CD4-positive, alpha-beta T cell treated with Interleukin-1 beta for 1 hour (primary cell): ENCODE measurements around the gene PSMA6.
"Not testable (repeated sequence)": the region's sequence is repeated elsewhere in the genome, so short reads cannot be mapped to it uniquely, and the experiment has no call there.

Experiments used
- DNase-seq, 2 donors: peaks; one replicate each; pipeline ENCODE4 v3.0.0-alpha.2; 2020 to 2022

The PSMA6 gene

DNA sequence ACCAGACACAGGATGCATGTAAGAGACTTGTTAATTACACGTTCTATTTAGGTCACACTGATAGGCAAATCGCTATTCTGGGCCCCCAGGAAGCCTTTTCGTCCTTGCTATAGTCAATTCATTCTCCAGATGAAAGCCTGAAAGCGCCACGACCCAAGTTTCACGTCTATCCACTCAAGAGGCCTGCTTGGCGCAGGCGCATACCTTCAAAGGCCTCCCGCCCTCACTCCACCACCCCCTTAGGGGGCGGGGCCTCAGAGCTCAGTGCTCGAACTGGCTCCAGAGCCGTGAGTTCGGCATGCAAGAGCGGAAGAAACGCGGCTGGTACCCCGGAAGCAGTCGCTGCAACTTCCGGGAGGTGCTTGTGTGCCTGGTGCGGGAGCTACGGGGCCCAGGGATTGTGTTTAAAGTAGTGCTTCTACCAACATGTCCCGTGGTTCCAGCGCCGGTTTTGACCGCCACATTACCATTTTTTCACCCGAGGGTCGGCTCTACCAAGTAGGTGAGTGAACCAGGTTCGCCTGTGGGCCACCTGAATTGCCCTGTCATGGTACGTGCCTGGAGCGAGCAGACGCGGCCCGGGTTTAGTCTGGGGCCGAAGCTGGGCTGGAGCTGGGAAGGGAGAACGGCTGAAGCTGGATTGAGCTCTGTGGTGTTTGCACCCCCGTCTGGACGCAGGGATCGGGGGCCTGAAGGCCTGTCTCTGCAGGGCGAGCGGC, at the start of gene PSMA6:
Gene PSMA6 (plus strand): TSS at position 332 of the 719 bp plus-strand sequence. CDS start 95 bp downstream, at position 427.
- peak; percentile 99 for DNase-seq

DNA sequence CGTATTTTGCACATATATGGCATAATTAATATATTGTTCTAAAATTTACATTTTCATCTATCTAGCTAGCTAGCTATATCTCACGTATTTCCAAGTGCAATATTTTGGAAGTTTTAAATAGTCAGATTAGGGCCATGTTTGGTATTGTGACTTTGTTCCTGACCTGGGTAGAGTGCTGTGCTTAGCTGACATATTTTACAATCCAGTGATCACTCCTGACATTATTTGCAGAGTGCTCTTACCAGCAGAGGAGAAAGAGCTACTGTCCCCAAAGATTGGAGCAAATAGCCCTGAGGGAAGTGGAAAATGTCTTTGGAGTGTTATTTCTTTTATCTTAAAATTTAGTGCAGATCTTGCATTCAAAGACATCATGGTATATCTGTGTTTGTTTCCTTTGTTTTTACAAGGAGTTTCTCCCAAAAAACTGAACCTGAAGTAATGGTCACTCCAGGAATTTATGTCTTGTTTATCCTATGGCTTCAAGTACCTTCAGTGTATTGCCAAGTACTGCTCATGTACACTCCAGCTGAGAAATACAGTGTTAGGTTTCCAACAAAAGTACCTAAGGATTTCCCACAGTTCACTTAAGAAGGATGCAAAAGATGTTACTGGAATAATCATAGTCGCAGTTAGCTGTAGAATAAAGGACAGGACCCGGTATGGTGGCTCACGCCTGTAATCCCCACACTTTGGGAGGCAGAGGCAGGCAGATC, 49.4 kb upstream of the PSMA6 start:
- no peak for DNase-seq

DNA sequence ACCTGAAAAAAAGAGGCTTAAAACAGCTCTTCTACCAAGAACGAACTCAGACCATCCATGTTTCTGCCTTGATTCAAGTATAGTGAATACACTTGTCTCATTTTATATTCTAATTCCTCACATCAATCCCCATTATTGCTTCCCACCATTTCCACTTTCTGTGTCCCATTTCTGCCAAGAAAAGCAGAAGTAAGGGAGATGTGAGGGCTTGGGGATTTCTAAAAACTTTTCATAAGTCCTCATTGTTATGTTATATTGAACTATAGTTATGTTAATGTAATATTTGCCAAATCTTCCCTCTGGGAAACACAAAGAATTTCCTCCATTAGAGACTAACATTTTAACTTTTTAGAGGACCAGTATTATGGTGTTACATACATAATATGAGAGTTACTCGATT, 48.2 kb upstream of the PSMA6 start:
- no peak for DNase-seq

DNA sequence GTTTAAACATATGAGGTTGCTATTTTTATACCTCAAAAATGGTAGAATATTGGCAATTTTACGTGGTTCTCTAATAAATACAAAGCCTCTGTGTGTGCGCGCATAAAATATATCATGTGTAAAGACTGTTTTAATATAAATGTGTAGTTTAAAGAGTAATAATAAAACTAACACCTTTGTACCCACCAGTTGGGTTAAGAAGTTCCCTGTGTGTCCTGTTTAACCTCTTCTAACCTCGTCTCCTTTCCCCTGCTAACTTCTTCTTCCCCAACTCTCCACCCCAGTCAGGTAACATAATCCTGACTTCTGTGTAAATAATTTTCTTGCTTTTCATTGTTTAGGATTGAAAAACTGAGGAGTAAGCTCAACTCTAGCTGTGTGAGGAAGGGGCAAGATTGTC, 47.6 kb upstream of the PSMA6 start:
- no peak for DNase-seq

DNA sequence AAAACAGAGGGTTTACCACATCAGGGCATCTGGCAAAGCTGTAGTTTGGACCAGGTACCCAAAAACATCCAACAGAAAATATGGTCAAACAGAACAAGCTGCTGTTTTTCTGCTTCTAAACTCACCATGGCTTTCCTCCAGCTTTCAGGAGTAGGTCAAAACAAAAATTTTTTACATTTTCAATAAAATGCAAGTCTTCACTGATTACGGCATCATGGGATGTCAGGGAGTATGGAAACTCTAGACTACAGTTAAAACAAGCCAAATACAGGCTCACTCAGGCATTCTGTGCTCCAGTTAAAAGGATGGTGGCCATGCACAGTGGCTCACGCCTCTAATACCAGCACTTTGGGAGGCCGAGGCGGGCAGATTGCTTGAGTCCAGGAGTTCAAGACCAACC, 47.1 kb upstream of the PSMA6 start:
- DNase-seq, result no peak

DNA sequence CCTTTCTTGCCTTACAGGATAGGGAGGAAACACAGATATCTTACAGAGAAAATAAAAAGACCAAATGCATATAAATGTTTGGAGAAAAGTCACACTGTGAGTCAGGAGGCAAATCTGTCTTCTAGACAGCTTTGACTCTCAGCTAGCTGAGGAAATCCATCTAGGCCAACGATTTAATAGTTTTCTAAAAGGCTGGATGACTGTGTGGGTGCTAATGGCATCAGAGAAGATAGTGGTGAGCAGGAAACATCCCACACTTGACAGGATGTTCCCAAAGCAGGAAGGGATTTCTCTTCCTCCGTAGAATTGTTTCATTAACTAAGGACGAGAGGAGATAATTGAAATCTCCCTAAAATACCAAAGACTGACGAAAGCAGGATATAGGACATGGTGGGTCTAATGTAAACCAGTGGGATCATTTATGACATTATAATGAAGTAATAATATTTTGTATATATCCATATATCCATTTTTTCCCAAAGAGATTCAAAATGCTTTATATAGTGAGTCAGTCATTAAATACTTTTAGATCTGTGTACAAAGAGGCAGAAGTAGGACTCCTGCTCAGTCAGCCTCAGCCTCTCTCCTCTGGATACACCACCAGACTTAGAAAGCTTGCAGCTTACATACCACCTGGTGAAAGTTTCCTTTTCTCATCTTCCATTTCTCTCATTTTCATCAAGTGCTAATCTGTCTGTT, 44.3 kb upstream of the PSMA6 start:
- no peak for DNase-seq

DNA sequence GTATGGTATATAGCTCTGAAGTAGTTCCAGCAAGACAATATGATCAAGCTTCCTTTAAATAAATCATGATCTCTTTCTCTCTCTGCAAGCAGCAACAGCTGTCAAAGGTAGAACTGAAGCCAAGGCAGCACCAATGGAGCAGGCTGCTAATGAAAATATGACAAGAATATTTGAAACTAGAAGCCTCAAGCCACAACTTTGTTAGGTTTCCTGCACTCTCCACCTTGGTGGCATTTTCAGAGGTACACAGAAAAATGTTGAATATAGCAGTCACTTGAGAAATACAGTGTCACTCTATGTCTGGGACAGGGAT, 43.8 kb upstream of the PSMA6 start:
- no peak for DNase-seq

DNA sequence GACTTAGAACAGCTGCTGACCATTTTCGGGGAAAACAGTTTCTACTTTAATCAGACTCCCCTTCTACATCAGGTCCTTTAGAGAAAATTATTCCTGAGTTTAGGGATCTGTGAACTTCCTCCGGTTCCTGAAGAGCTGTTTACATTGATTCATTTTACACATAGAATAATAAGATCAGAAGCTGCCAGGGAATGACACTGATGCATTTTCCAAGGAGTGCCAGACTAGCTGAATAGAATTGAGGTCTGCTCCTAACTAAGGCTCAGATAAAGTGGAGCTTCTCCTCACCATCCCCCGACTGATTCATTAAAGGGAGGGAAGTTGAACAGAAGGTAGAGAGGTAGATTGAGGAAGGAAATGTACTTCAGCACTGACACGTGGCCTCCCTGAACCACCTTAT, 41.9 kb upstream of the PSMA6 start:
- DNase-seq, result no peak

DNA sequence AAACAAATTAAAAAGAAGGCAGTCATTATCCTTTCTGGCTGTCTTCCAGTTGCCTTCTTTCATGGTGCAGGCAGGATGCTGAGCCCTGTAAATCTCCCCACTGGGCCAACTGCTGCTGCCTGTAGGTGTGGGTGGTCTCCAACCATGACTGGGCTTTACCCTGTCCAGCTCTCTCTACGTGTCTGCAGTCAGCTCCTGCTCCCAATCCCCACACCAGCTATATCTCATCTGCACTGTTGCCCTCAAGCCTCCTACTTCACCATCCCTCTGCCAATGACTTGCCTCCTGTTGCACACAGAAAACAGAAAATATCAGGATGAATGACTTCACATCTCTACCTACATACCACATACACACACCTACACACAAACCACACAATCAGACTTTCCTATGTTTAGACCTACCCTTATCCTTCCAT, 39.7 kb upstream of the PSMA6 start:
- DNase-seq, result no peak

DNA sequence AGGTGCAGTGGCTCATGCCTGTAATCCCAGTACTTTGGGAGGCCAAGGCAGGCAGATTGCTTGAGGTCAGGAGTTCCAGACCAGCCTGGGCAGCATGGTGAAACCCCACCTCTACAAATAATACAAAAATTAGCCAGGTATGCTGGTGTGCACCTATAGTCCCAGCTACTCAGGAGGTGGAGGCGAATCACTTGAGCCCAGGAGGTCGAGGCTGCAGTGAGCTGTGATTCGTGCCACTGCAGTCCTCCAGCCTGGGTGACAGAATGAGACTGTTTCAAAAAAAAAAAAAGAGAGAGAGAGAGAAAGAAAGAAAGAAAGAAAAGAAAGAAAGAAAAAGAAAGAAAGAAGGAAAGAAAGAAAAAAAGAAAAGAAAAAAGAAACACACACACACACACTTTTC, 39.1 kb upstream of the PSMA6 start:
- DNase-seq, result not testable (repeated sequence)

DNA sequence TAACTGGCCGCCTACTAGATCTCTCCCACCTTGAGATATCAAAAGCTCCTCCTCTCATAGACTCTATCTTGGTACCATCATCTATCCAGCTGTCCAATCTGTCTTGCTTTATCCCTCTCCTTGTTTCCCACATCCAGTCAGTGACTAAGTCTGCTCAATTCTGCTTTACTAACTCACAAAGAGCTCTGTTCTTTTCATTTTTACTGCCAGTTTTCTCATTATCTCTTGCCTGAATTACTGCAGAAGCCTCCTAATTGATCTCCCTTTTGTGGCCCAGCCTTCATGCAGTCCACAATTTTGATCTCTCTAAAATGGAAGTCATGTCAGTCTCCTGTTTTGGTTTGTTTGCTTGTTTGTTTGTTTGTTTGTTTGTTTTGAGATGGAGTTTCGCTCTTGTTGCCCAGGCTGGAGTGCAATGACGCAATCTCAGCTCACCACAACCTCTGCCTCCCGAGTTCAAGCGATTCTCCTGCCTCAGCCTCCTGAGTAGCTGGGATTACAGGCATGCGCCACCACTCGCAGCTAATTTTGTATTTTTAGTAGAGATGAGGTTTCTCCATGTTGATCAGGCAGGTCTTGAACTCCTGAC, 38.1 kb upstream of the PSMA6 start:
- DNase-seq, result not testable (repeated sequence)

DNA sequence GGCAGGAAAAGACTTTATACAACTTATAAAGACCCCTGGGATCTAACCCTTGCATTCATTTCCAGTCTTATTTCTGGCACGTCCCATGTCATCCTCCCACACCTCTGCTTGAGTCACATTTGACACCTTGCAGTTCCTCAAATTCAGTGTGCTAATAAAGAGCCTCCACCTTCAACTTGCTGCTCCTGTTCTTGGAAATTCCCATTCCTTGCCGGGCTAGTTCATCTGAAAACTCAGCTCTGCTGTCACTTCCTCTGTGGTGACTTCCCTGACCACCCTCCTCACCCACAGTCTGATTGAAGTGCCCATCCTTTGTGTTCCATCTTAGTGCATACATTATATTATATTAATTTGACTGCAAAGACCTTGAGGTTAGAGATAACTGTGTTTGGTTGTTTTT, 37.4 kb upstream of the PSMA6 start:
- peak in 1 of 2 donors; percentile 13 for DNase-seq

DNA sequence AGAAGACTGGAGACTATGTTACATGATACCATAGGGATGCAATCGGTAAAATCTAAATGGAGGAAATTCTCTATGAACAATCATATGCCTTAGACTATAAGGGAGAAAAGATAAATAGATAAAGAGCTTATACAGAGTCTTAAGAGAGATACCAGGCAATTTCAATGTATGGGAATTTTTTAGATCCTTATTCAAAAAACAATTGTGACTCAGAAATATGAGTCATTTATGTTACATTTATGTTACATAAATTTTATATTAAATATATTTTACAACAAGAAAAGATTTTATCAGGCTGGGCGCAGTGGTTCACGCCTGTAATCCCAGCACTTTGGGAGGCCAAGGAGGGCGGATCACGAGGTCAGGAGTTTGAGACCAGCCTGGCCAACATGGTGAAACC, 36.5 kb upstream of the PSMA6 start:
- DNase-seq, result no peak

DNA sequence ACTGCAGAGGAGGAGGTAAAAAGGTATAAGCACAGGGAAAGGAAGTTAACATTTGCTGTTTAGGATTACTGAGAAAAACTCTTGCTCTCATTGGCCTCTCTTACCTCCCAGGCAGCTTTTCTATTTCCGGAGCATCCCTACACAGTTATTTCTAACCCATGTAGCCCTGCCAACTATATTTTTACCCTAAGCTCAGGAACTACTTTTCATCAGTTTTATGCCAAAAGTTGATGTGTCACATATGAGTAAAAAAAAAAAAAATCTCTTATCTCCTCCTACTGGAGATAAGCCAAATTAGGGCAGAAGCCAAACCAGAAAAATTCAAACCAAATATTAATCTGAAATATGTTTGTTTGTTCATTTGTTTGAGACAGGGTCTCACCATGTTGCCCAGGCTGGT, 34.4 kb upstream of the PSMA6 start:
- DNase-seq, result no peak

DNA sequence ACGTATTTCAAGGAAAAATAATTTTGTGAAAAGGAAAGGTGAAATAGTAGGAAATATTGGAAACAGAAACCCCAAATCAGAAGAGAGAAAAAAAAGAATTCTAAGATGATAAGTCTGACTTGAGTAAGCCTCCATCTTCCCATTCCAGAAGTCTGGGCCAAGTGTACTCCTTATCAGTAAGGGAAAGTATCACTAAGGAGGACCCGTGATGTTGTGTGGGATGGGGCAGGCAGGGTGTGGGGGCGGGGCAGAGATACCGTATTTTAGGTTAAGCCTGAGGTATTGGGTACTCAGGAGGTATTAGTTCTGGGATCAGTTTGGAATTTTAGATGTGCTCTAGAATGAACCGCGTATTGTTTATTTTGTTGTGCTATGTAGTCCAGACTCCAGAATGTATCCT, 33.8 kb upstream of the PSMA6 start:
- no peak for DNase-seq

DNA sequence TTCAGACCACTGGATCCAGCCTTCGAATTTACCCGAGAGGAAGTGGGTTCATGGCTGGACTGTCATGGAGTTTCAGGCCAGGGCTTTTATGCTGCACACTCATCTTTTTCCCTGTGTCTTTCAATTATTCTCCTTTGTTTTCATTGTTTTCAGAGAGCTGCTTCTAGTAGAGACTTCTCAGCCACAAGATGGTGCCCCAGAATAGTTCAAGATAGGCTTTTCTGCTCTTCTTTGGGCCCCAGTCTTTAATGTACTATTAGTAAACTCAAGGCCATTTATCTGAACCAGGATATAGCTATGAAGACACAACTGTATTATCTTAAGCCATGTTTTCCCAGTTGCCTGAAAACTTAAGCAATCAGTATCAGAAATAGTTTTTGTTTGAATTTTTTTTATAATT, 30.4 kb upstream of the PSMA6 start:
- DNase-seq, result peak in 1 of 2 donors; percentile 18

DNA sequence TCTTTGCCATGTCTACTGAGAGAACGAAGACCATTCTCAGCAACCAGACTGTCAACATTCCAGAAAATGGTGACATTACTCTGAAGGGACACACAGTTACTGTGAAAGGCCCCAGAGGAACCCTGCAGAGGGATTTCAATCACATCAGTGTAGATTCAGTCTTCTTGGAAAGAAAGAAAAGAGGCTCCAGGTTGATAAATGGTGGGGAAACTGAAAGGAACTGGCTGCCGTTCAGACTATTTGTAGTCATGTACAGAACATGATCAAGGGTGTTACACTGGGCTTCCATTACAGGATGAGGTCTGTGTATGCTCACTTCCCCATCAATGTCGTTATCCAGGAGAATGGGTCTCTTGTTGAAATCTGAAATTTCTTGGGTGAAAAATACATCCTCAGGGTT, 29.7 kb upstream of the PSMA6 start:
- DNase-seq, result no peak

DNA sequence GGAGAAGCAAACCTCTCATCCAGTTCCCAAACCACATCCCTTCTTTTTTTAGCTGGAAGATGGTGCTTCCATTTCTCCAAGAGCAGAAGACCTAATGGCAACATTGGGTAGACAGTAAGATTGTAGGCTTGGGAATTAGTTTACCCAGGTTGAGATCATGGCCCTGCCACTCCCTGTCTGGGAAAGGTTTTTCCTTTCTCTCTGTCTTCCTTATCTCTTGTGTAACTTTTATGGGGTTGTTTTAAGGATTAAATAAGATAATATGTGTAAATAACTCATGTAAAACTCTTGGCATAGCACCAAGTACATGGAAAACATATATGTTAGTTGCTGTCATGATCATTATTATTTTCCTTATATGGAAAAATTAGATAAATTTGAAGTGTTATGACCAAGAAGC, 23.2 kb upstream of the PSMA6 start:
- no peak for DNase-seq

DNA sequence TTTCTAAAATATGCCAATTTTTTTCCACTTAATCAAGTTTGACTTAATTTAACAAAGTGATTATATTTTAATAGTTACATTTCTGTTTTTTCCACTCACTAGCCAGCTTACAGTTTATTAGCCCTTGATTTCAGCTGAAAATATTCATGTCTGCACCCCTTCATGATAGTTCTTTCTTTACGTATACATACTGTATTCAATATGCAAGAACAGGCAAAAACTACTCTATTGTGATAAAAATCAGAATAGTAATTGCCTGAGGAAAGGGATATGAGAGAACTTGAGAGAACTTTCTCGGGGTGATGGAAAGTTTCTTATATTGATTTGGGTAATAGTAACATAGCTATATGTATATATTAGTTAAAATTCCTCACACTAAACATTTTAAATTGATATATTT, 17.4 kb upstream of the PSMA6 start:
- no peak for DNase-seq

DNA sequence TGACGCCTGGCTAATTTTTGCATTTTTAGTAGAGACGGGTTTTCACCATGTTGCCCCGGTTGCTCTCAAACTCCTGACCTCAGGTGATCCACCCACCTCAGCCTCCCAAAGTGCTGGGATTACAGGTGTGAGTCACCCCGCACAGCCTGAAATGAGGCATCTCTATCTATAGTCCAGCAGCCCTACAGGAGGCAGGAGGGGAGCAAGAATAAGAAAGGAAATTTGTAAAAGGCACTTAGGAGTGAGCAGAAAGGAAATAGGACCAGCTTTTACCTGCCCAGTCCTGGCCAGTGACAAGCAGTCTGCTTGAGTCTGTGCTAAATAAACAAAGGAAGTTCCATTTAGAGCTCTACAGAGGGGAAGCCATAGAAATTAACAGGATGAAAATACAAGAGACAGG, 15.0 kb upstream of the PSMA6 start:
- DNase-seq, result no peak

DNA sequence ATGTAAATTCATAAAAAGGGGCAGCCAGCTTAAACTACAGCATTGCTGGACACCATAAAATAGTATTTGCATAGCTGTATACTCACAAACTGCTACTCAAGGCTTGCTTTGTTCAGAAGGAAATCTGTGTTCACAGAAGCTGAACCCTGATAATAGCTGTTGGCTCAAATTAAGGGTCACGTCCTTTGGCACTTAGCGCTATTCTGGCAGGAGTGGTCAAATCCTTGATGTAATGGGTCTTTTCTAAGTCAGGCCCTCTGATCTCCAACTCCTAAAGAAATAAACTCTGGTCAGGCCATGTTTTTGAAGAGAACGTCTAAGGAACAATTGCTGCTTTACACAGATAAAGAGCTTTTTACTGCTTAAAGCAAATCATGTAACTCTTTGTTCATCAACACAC, 12.8 kb upstream of the PSMA6 start:
- no peak for DNase-seq

DNA sequence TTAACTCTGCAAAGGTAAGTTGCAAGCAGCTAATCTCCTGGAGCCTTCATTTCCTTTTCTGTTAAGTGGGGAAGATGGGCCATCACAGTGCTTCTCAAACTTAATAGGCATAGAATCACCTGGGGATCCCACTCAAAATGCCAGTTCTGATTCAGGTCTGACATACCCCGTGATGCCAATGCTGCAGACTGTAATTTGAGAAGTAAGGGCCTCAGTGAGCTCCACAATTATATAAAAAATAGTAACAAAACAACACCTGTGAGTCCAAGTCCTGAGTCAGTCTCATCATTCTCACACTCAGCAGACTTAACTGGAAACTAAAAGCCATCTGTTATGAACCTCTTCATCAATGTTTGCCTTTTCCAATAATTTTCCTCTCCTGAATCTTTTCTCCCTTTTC, 10.8 kb upstream of the PSMA6 start:
- DNase-seq, result no peak

DNA sequence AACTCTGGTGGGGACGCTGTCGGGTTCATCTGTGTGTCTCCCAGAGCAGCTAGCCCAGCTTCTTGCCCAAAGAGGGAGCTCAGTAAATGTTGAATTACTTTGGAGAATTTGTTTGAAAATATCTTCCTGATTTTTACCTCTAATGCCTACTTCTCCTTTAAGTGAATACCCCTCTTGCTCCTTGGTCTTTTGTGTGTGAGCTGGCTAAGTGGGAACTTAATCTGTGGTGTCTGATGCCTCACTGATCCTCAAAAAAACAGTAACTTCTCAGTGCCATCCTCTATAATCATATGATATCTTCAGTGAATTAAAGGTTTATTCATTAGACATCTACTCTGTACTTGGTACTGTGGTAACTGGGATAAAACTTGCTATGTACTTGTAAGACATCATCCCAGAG, 7.7 kb upstream of the PSMA6 start:
- DNase-seq, result no peak
